Heart left ventricle (tissue), 16 donors: Measurements from ENCODE around the gene ADARB1. TPM values are rescaled to one million over a fixed set of nuclear protein-coding genes. Genes with fewer than 3 reads are reported as not detected.

Source experiments
- ATAC-seq, 4 donors: fragments of 200-7000 bp; cut with Tn5 transposase; one replicate each; pipeline ENCODE4 v1.9.1; 2020 to 2022; ENCODE audit warnings: moderate library complexity in 4 of 4, mild to moderate bottlenecking in 3 of 4, moderate number of reproducible peaks in 1 of 4
- DNase-seq, 5 donors: peaks; one replicate each; pipeline ENCODE4 v3.0.0-alpha.2; 2020
- H3K27ac ChIP-seq, 12 donors: fragments of 200-600 bp; sonication (generic) in 4 of 12; one replicate each; pipeline versions ENCODE4 v1.5.0 to v1.8.0; 2016 to 2022; ENCODE audit warnings: mild to moderate bottlenecking in 2 of 12
- H3K27me3 ChIP-seq, 9 donors: fragments of 200-600 bp; sonication (generic) in 2 of 9; one replicate each; pipeline versions ENCODE4 v1.5.1 to v1.8.0; 2016 to 2022; ENCODE audit warnings: mild to moderate bottlenecking in 3 of 9
- H3K36me3 ChIP-seq, 9 donors: fragments of 200-600 bp; sonication (generic) in 2 of 9; one replicate each; pipeline versions ENCODE4 v1.5.0 to v1.8.0; 2018 to 2022; ENCODE audit warnings: mild to moderate bottlenecking in 2 of 9
- H3K4me1 ChIP-seq, 12 donors: fragments of 200-600 bp; sonication (generic) in 4 of 12; one replicate each; pipeline versions ENCODE4 v1.5.0 to v1.8.0; 2016 to 2022; ENCODE audit warnings: mild to moderate bottlenecking in 3 of 12
- H3K4me3 ChIP-seq, 12 donors: fragments of 200-600 bp; sonication (generic) in 4 of 12; one replicate each; pipeline versions ENCODE4 v1.5.0 to v1.8.0; 2017 to 2022; ENCODE audit warnings: mild to moderate bottlenecking in 9 of 12, moderate library complexity in 4 of 12
- H3K9me3 ChIP-seq, 12 donors: fragments of 200-600 bp; sonication (generic) in 4 of 12; one replicate each; pipeline versions ENCODE4 v1.5.0 to v1.8.0; 2016 to 2022; ENCODE audit warnings: mild to moderate bottlenecking in 1 of 12
- POLR2A ChIP-seq, 2 donors: fragments of 450-650 bp; IDR thresholded peaks; one replicate each; pipeline ENCODE4 v1.6.1; 2017; ENCODE audit warnings: antibody characterized with exemption in 2 of 2, mild to moderate bottlenecking in 2 of 2, moderate library complexity in 2 of 2
- WGBS, 4 donors: extraction: QIAGEN DNeasy Blood & Tissue Kit in 2 of 4; methylation state at CpG; one replicate each; pipeline versions ENCODE4 v1.1.5 to v1.1.7; 2013 to 2018; 5-methylcytosine and 5-hydroxymethylcytosine counted together
- intact Hi-C, 10 donors: fragments of 100-400 bp; cut with DNase I; formaldehyde crosslinking; loops; one replicate each; pipeline versions ENCODE4 v1.11.1 to v1.14.2; 2022
- polyA plus RNA-seq, 2 donors: library from polyadenylated mRNA; stranded (reverse); fragments of 200-250 nt; gene quantifications; one replicate each; pipeline ENCODE4 v1.2.3, GENCODE V29; 2013
- total RNA-seq, 9 donors: library from RNA; depleted of rRNA in 2 of 9; stranded (reverse); fragments of >200 nt in 2 of 9; fragmentation: NEBNext Ultra II Directional in 3 of 9; extraction: Animal tissue kit (Norgen Biotek cat#: 25700) in 3 of 9; gene quantifications; one replicate each; pipeline versions ENCODE4 v1.1.0 to v1.2.4, GENCODE V29; 2016 to 2023
- TF ChIP-seq, protein P1 (sequence below), 12 donors: fragments of 200-600 bp; sonication (generic) in 4 of 12; IDR thresholded peaks; one replicate each; pipeline versions ENCODE4 v1.5.0 to v1.8.0; 2018 to 2022; ENCODE audit warnings: antibody characterized with exemption in 12 of 12, mild to moderate bottlenecking in 5 of 12
- donor health status: ischemic (EF 13 %, LVEDD 7.1; RV severe dilation, severe dysfunction).
- donor health status: healthy with polysubstance abuse.
- donor health status: DM: no; HTN: yes; CAD: no.
- donor health status: DM: no; HTN: no; CAD: no.
- donor health status: ischemic (EF 25% LVEDD 6.9; RV normal size, moderate dysfunction).
- donor health status: ischemic (EF 25% LVEDD 5.7; RV mildly dilated, moderate dysfunction).
- donor health status: healthy.
- donor health status: DM: yes; HTN: yes; CAD: no.
- donor health status: ischemic (EF 35%, LVEDD 5.7; RV mildly dilated, moderate dysfunction).
- donor health status: nonischemic (EF 11% LVEDD 7.7; RV severe dilation, severe dysfunction).
- donor health status: DM: yes; HTN: yes; CAD: no.
- donor health status: PGD.
- donor health status: ischemic (EF 29% LVEDD 5.4; RV normal size, mild dysfunction).
- donor health status: nonischemic (EF 23%, LVEDD 6.1; RV moderate dilation, normal function).

ADARB1 gene
- total and polyA plus RNA-seq, 11 donors: 6.9 to 16.3 (median 12.0) TPM

DNA sequence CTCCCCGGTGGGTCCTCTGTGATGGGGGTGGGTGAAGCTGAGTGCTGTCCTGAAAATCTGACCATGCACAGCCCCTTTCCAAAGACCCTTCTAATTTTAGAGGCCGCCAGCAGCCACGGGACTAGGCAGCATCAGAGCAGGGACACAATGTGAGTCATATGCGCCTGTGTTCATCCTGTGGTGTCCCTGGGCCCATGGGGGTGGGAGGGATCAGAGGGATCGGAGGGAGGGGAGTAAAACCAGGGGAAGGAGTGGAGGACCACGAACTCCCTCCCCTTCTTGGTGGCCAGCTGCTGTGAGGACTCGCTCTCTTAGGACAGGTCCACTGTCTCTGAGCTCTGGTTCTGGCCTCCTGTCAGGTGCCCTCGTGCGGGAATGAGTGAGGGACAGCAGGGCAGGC is 61.5 kb downstream of the ADARB1 start:
- Histone ChIP-seq H3K9me3 (no peaks in the 10 kb centered on the region), H3K4me3 (no peak overlapping the region), H3K27ac (no peak overlapping the region), H3K36me3 (peaks cover 0 to 8% (median 0%) of the 10 kb centered on the region in 9 donors), H3K27me3 (no peaks in the 10 kb centered on the region), H3K4me1 (peaks cover 0 to 43% (median 19%) of the 10 kb centered on the region in 12 donors)
- intact Hi-C loops: loop anchor here in 9 of 10 donors (2.0 to 10.0 kb wide), 7 partner anchors 185 to 686 kb away; partner anchors contain the start of genes SUMO3 (in 2 of the 9) and PTTG1IP (in 1 of the 9)
- TF ChIP-seq, protein P1, sequence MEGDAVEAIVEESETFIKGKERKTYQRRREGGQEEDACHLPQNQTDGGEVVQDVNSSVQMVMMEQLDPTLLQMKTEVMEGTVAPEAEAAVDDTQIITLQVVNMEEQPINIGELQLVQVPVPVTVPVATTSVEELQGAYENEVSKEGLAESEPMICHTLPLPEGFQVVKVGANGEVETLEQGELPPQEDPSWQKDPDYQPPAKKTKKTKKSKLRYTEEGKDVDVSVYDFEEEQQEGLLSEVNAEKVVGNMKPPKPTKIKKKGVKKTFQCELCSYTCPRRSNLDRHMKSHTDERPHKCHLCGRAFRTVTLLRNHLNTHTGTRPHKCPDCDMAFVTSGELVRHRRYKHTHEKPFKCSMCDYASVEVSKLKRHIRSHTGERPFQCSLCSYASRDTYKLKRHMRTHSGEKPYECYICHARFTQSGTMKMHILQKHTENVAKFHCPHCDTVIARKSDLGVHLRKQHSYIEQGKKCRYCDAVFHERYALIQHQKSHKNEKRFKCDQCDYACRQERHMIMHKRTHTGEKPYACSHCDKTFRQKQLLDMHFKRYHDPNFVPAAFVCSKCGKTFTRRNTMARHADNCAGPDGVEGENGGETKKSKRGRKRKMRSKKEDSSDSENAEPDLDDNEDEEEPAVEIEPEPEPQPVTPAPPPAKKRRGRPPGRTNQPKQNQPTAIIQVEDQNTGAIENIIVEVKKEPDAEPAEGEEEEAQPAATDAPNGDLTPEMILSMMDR (IDR thresholded peaks at IDR 0.05): no peak
- no peak for TF ChIP-seq POLR2A (IDR thresholded peaks at IDR 0.05)
- no peak for DNase-seq
- no peak for ATAC-seq
- 78 to 82% (median 81%) methylated on average over 9 of the region's 9 CpGs for WGBS, 4 donors

DNA sequence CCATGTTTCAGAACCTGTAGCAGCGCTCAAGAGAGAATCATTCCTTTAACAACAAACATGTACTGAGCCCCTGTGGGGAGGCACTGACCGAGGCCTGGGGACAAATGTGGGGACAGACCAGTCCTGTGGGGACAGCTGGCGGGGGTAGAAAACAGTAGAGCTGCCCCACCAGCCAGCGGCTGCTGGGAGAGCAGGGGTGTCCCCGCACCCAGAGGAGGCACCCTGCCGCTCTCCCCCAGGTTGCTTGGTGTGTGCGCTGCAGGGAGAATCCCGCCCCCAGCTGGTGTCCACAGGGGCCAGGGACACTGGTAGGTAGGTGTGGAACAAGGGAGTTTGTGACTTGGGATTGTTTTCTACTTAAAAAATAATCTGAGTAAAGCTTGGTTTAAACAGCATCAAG is 62.1 kb downstream of the ADARB1 start:
- Histone ChIP-seq H3K27me3 (no peaks in the 10 kb centered on the region), H3K4me3 (no peak overlapping the region), H3K36me3 (peaks cover 0 to 8% (median 0%) of the 10 kb centered on the region in 9 donors), H3K27ac (no peak overlapping the region), H3K4me1 (peaks cover 0 to 39% (median 15%) of the 10 kb centered on the region in 12 donors), H3K9me3 (no peaks in the 10 kb centered on the region)
- no peak for TF ChIP-seq POLR2A (IDR thresholded peaks at IDR 0.05)
- TF ChIP-seq, protein P1 (IDR thresholded peaks at IDR 0.05): no peak
- DNase-seq (no peak), ATAC-seq (no peak)
- intact Hi-C loops: loop anchor here in 8 of 10 donors (2.0 to 10.0 kb wide), 6 partner anchors 188 to 686 kb away; partner anchors contain the start of genes SUMO3 (in 2 of the 8) and PTTG1IP (in 1 of the 8)
- WGBS, 4 donors: 91 to 95% (median 92%) methylated on average over 8 of the region's 8 CpGs

DNA sequence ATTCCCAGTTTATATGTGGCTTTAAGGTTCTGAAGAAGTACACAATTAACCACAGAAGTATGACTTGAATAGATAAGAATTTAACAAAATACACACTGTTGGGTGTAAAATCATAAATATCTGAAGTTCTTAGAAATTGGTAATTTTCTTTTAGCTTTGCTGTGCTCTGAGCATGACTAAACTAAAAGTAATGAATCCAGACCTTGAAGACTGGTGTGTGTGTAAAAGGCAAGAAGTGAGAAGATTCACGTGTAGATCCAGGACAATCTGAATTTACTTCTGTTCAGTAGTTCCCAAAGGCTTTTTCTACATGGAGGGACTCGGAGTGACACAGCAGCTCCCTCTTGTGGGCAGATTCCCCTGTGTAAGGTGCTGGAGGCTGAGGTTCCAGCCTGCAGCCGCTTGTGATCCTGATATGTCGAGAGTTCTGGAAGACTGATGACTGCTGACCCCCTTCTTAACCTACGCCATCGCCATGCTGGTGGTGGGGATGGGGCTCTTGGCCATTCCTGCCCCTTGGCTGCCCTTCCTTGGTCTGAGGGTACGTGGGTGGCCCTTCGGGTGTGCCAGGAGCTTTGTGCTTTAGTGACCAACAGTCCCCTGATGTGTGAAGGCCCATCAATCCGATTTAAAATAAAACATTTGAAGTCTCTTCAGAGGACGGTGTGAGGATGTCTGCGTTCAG is 62.7 kb downstream of the ADARB1 start:
- H3K27ac ChIP-seq: no peak overlapping the region
- peaks cover 0 to 40% (median 12%) of the 10 kb centered on the region in 12 donors for H3K4me1 ChIP-seq
- 41 to 44% (median 42%) methylated on average over 7 to 11 of the region's 11 CpGs for WGBS, 4 donors

DNA sequence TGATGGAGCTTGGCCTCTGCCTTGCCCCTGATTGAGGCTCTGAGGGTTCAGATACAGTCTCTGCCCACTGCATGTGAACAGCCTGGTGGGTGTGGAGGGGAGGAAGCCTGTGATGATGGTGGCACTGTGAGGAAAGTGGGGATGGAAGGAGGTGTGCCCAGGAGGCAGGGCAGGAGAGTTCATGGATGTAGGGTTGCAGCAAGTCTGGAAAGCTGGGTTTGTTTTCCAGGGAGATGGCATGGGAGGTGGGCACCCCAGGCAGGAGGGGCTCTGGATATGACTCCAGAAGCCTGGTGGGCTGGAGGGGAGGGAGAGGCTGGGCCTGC is 63.2 kb downstream of the ADARB1 start:
- peaks cover 0 to 40% (median 10%) of the 10 kb centered on the region in 12 donors for H3K4me1 ChIP-seq
- no peak for TF ChIP-seq POLR2A (IDR thresholded peaks at IDR 0.05)
- TF ChIP-seq, protein P1 (IDR thresholded peaks at IDR 0.05): no peak
- ATAC-seq (no peak), DNase-seq (no peak)
- H3K36me3 ChIP-seq: peaks cover 0 to 8% (median 0%) of the 10 kb centered on the region in 9 donors
- intact Hi-C loops: loop anchor here in 8 of 10 donors (1.0 to 10.0 kb wide), 7 partner anchors 188 to 685 kb away; partner anchors contain the start of genes SUMO3 (in 2 of the 8) and PTTG1IP (in 1 of the 8)
- H3K27ac ChIP-seq: no peak overlapping the region
- H3K9me3 ChIP-seq: no peaks in the 10 kb centered on the region
- H3K27me3 ChIP-seq: no peaks in the 10 kb centered on the region
- H3K4me3 ChIP-seq: no peak overlapping the region

More for the DNA sequence above, 62.7 kb downstream of the ADARB1 start:
- no peak for TF ChIP-seq POLR2A (IDR thresholded peaks at IDR 0.05)
- TF ChIP-seq, protein P1 (IDR thresholded peaks at IDR 0.05): peak; percentile 76 to 93 (median 88)
- peak; percentile 52 to 69 (median 64) for ATAC-seq
- intact Hi-C loops: loop anchor here in 8 of 10 donors (1.0 to 10.0 kb wide), 7 partner anchors 188 to 685 kb away; partner anchors contain the start of genes SUMO3 (in 2 of the 8) and PTTG1IP (in 1 of the 8)
- no peak overlapping the region for H3K4me3 ChIP-seq
- H3K9me3 ChIP-seq: no peaks in the 10 kb centered on the region
- H3K36me3 ChIP-seq: peaks cover 0 to 8% (median 0%) of the 10 kb centered on the region in 9 donors
- no peaks in the 10 kb centered on the region for H3K27me3 ChIP-seq
- DNase-seq: peak; percentile 84 to 91 (median 84)
